HEK293 (cell line): ENCODE results near the gene NFIX.
"Not testable (repeated sequence)": the region's sequence is repeated elsewhere in the genome, so short reads cannot be mapped to it uniquely, and the experiment has no call there.

ENCODE experiments used
- CTCF ChIA-PET: fragments of 350-600 bp; formaldehyde crosslinking; extraction: SDS; loops from one replicate; lab custom pipeline; 2021; ENCODE audit warnings: antibody characterized with exemption; lab: Yijun Ruan, JAX
- POLR2A ChIA-PET: fragments of 300-600 bp; formaldehyde crosslinking; extraction: SDS; loops from one replicate; lab custom pipeline; 2020; ENCODE audit warnings: antibody characterized with exemption, inconsistent platforms; lab: Yijun Ruan, JAX
- H3K27ac ChIP-seq: fragments of 200-500 bp; sonication (Bioruptor generic); 2 replicates; pipeline ENCODE4 v1.5.1; 2014; ENCODE audit warnings: low read depth, low read length, control low read depth, inconsistent platforms; ENCODE audit errors: extremely low read depth
- H3K36me3 ChIP-seq, 2 experiments: fragments of 200-500 bp in 1 of 2; sonication (Bioruptor generic) in 1 of 2; 1 replicate in 1 of 2; 2 replicates in 1 of 2; pipeline ENCODE4 v1.5.1; 2014 to 2017; ENCODE audit warnings: inconsistent platforms in 2 of 2, low read length in 2 of 2; ENCODE audit not compliant: control insufficient read depth in 2 of 2, insufficient read depth in 1 of 2
- H3K4me1 ChIP-seq: fragments of 200-500 bp; sonication (Bioruptor generic); 2 replicates; pipeline ENCODE4 v1.5.1; 2014; ENCODE audit warnings: mild to moderate bottlenecking, low read length, inconsistent platforms; ENCODE audit not compliant: control insufficient read depth, insufficient read depth
- H3K4me3 ChIP-seq: 2 replicates; pipeline ENCODE4 v1.5.1; 2011; ENCODE audit warnings: low read depth, mild to moderate bottlenecking, control low read depth, low read length, moderate library complexity
- H3K9me3 ChIP-seq: fragments of 200-500 bp; sonication (Bioruptor generic); 2 replicates; pipeline ENCODE4 v1.5.1; 2014; ENCODE audit warnings: low read depth, low read length, inconsistent platforms; ENCODE audit not compliant: control insufficient read depth, insufficient read depth
- GLIS1 ChIP-seq: fragments of 450-650 bp; formaldehyde crosslinking; IDR thresholded peaks from 2 replicates; pipeline ENCODE4 v1.5.1; 2016; ENCODE audit warnings: missing biosample characterization, missing genetic modification characterization
- HOXC10 ChIP-seq: sonication (generic); formaldehyde crosslinking; IDR thresholded peaks from 2 replicates; pipeline ENCODE4 v1.8.1; 2023; ENCODE audit warnings: mild to moderate bottlenecking, missing genetic modification reagents
- IKZF3 ChIP-seq: fragments of 450-650 bp; IDR thresholded peaks from 2 replicates; pipeline ENCODE4 v1.5.0; 2018; ENCODE audit warnings: missing biosample characterization, mild to moderate bottlenecking, missing genetic modification characterization, moderate library complexity
- KLF9 ChIP-seq: fragments of 450-650 bp; formaldehyde crosslinking; IDR thresholded peaks from 2 replicates; pipeline ENCODE4 v1.5.1; 2016; ENCODE audit warnings: missing biosample characterization, missing genetic modification characterization, low read depth
- OSR2 ChIP-seq: fragments of 450-650 bp; formaldehyde crosslinking; IDR thresholded peaks from 2 replicates; pipeline ENCODE4 v1.5.1; 2016; ENCODE audit warnings: missing biosample characterization, missing genetic modification characterization
- PATZ1 ChIP-seq: fragments of 450-650 bp; formaldehyde crosslinking; IDR thresholded peaks from 2 replicates; pipeline ENCODE4 v1.5.1; 2016; ENCODE audit warnings: missing biosample characterization, missing genetic modification characterization
- ZBTB20 ChIP-seq: fragments of 450-650 bp; formaldehyde crosslinking; IDR thresholded peaks from 2 replicates; pipeline ENCODE4 v1.5.1; 2016; ENCODE audit warnings: missing biosample characterization, missing genetic modification characterization
- ZIC2 ChIP-seq: fragments of 450-650 bp; formaldehyde crosslinking; IDR thresholded peaks from 2 replicates; pipeline ENCODE4 v1.5.1; 2016; ENCODE audit warnings: missing biosample characterization, missing genetic modification characterization
- ZNF10 ChIP-seq: fragments of 450-650 bp; formaldehyde crosslinking; IDR thresholded peaks from 2 replicates; pipeline ENCODE4 v1.5.1; 2017; ENCODE audit warnings: missing biosample characterization, missing genetic modification characterization
- ZNF121 ChIP-seq: fragments of 450-650 bp; formaldehyde crosslinking; IDR thresholded peaks from 2 replicates; pipeline ENCODE4 v1.5.1; 2016; ENCODE audit warnings: missing biosample characterization, missing genetic modification characterization
- ZNF157 ChIP-seq: fragments of 450-650 bp; formaldehyde crosslinking; IDR thresholded peaks from 2 replicates; pipeline ENCODE4 v1.5.1; 2016; ENCODE audit warnings: missing biosample characterization, missing genetic modification characterization
- ZNF18 ChIP-seq: fragments of 450-650 bp; formaldehyde crosslinking; IDR thresholded peaks from 2 replicates; pipeline ENCODE4 v1.5.1; 2016; ENCODE audit warnings: missing biosample characterization, missing genetic modification characterization
- ZNF341 ChIP-seq: fragments of 450-650 bp; formaldehyde crosslinking; IDR thresholded peaks from 2 replicates; pipeline ENCODE4; 2016; ENCODE audit warnings: low read depth, missing biosample characterization, missing genetic modification characterization
- ZNF426 ChIP-seq: fragments of 450-650 bp; formaldehyde crosslinking; IDR thresholded peaks from 2 replicates; pipeline ENCODE4 v1.5.1; 2017; ENCODE audit warnings: missing biosample characterization, missing genetic modification characterization, mild to moderate bottlenecking, inconsistent platforms, moderate library complexity
- ZNF561 ChIP-seq: fragments of 450-650 bp; IDR thresholded peaks from 2 replicates; pipeline ENCODE4 v1.5.1; 2018; ENCODE audit warnings: missing biosample characterization, missing genetic modification characterization, borderline replicate concordance
- ZNF600 ChIP-seq: fragments of 450-650 bp; formaldehyde crosslinking; IDR thresholded peaks from 2 replicates; pipeline ENCODE4 v1.5.1; 2016; ENCODE audit warnings: missing biosample characterization, missing genetic modification characterization
- ZNF704 ChIP-seq: fragments of 450-650 bp; formaldehyde crosslinking; IDR thresholded peaks from 2 replicates; pipeline ENCODE4 v1.5.1; 2016; ENCODE audit warnings: missing biosample characterization, missing genetic modification characterization
- TF ChIP-seq, protein P1 (sequence below): fragments of 450-650 bp; formaldehyde crosslinking; IDR thresholded peaks from 2 replicates; pipeline ENCODE4 v1.5.1; 2016; ENCODE audit warnings: missing biosample characterization, missing genetic modification characterization

Gene NFIX

GRCh38 chr19:12949363-12950283 is 45.7 kb upstream of the NFIX start:
- Histone ChIP-seq H3K27ac (peak overlapping the region; percentile 30; the same call in 1 of the 2 replicates), H3K4me3 (no peak overlapping the region), H3K9me3 (no peaks in the 10 kb centered on the region), H3K4me1 (peaks cover 10% of the 10 kb centered on the region), H3K36me3 (peaks cover 47 to 75% of the 10 kb centered on the region in 2 experiments)
- POLR2A ChIA-PET, result interaction anchor here (0.6 to 1.0 kb wide), 2 partner anchors 10 to 16 kb away, joined by 3 to 4 read pairs; partner anchors contain the start of gene FARSA
- CTCF ChIA-PET, result interaction anchor here (6.2 kb wide), 1 partner anchor 16 kb away, joined by 31 read pairs; no protein-coding TSS in a partner anchor
- no peak for TF ChIP-seq ZNF561
- peak; percentile 63; the same call in 1 of the 2 replicates for TF ChIP-seq ZNF600
- TF ChIP-seq GLIS1 (tag by site-specific recombination), result 0 out of 2 replicates have a peak, but pooled peaks have one; percentile 5

DNA sequence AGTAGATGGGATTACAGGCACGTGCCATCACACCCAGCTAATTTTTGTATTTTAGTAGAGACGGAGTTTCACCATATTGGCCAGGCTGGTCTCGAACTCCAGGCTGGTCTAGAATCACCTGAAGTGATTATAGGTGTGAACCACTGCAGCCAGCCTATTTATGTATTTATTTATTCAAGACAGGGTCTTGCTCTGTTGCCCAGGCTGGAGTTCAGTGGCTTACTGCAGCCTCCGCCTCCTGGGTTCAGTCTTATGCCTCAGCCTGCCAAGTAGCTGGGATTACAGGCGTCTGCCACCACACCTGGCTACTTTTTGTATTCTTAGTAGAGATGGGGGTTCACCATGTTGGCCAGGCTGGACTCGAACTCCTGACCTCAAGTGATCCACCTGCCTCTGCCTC is 43.2 kb upstream of the NFIX start:
- TF ChIP-seq ZNF121 (peak; percentile 97), ZNF18 (peak; percentile 35; the same call in 1 of the 2 replicates)
- not testable (repeated sequence) for H3K4me3 ChIP-seq, H3K9me3 ChIP-seq
- Histone ChIP-seq H3K4me1 (peaks cover 13% of the 10 kb centered on the region), H3K36me3 (peaks cover 46 to 77% of the 10 kb centered on the region in 2 experiments), H3K27ac (0 out of 2 replicates have a peak overlapping the region, but pooled peaks have one; percentile 6)
- CTCF ChIA-PET, result interaction anchor here (0.6 to 5.5 kb wide), 2 partner anchors 14 to 399 kb away, joined by 3 to 48 read pairs; no protein-coding TSS in a partner anchor
- POLR2A ChIA-PET, result interaction anchor here (0.5 to 4.9 kb wide), 5 partner anchors 9 to 200 kb away, joined by 3 to 21 read pairs (median 3); partner anchors contain the start of genes CALR and FARSA

DNA sequence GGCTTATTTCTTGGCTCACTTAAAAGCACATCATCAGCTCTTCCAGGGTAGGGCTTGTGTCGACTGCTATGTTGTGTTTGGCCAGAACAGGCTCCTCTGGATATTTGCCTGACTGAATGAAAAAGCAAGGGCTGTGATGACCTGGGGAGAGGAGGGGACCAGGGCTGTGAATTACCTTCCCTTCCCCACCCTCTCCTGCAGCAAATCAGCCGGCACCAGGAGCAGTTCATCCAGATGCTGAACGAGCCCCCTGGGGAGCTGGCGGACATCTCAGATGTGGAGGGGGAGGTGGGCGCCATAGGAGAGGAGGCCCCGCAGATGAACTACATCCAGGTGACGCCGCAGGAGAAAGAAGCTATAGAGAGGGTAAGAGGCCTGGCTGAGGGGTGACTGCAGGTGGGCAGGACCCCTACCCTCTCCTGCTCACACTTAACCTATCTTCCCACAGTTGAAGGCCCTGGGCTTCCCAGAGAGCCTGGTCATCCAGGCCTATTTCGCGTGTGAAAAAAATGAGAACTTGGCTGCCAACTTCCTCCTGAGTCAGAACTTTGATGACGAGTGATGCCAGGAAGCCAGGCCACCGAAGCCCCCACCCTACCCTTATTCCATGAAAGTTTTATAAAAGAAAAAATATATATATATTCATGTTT is 42.7 kb upstream of the NFIX start:
- peaks cover 10% of the 10 kb centered on the region for H3K4me1 ChIP-seq
- no peak overlapping the region for H3K4me3 ChIP-seq
- peak overlapping the region; percentile 33; the same call in 1 of the 2 replicates for H3K27ac ChIP-seq
- ChIA-PET POLR2A (interaction anchor here (0.5 to 4.9 kb wide), 8 partner anchors 10 to 200 kb away, joined by 3 to 21 read pairs (median 3); partner anchors contain the start of genes CALR, FARSA and SYCE2), CTCF (interaction anchor here (0.6 to 5.5 kb wide), 3 partner anchors 14 to 400 kb away, joined by 3 to 48 read pairs (median 4); no protein-coding TSS in a partner anchor)
- H3K36me3 ChIP-seq, result peaks cover 40 to 73% of the 10 kb centered on the region in 2 experiments
- no peaks in the 10 kb centered on the region for H3K9me3 ChIP-seq
- peak; percentile 17; the same call in 1 of the 2 replicates for TF ChIP-seq ZNF341 (tag by site-specific recombination)
- no peak for TF ChIP-seq ZNF426 (tag by site-specific recombination)
- peak; percentile 77 for TF ChIP-seq OSR2 (tag by site-specific recombination)
- peak; percentile 63 for TF ChIP-seq ZNF600
- no peak for TF ChIP-seq ZNF157 (tag by site-specific recombination)
- TF ChIP-seq GLIS1 (tag by site-specific recombination), result peak; percentile 79
- TF ChIP-seq, protein P1, sequence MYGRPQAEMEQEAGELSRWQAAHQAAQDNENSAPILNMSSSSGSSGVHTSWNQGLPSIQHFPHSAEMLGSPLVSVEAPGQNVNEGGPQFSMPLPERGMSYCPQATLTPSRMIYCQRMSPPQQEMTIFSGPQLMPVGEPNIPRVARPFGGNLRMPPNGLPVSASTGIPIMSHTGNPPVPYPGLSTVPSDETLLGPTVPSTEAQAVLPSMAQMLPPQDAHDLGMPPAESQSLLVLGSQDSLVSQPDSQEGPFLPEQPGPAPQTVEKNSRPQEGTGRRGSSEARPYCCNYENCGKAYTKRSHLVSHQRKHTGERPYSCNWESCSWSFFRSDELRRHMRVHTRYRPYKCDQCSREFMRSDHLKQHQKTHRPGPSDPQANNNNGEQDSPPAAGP (tag by site-specific recombination), result 0 out of 2 replicates have a peak, but pooled peaks have one; percentile 23
- TF ChIP-seq ZBTB20 (tag by site-specific recombination), result peak; percentile 48
- peak; percentile 87 for TF ChIP-seq ZIC2 (tag by site-specific recombination)
- no peak for TF ChIP-seq HOXC10 (CRISPR knock-in tag)
- TF ChIP-seq ZNF10 (tag by site-specific recombination), result 0 out of 2 replicates have a peak, but pooled peaks have one; percentile 8
- TF ChIP-seq IKZF3 (tag by site-specific recombination), result 0 out of 2 replicates have a peak, but pooled peaks have one; percentile 22
- no peak for TF ChIP-seq ZNF704 (tag by site-specific recombination)
- no peak for TF ChIP-seq KLF9 (tag by site-specific recombination)
- TF ChIP-seq PATZ1, result peak; percentile 31
